Neural progenitor cell (in vitro differentiated cells): ENCODE data around the gene DOCK10. TPM values are rescaled to one million over a fixed set of nuclear protein-coding genes. Genes with fewer than 3 reads are reported as not detected.

Experiments
- DNase-seq: peaks from one replicate; pipeline ENCODE4 v3.0.0-alpha.2; 2016; ENCODE audit warnings: low spot score
- H2AFZ ChIP-seq: fragments of 200-600 bp; sonication (generic); replicated peaks from 2 replicates; pipeline ENCODE4 v1.6.1; 2016; ENCODE audit warnings: antibody characterized with exemption
- H3F3A ChIP-seq: fragments of 200-600 bp; sonication (generic); 2 replicates; pipeline ENCODE4 v1.6.1; 2016; ENCODE audit warnings: antibody characterized with exemption, low read depth
- H3K27ac ChIP-seq: fragments of 200-600 bp; sonication (generic); 2 replicates; pipeline ENCODE4 v1.5.1; 2016; ENCODE audit warnings: mild to moderate bottlenecking
- H3K27me3 ChIP-seq: fragments of 200-600 bp; sonication (generic); 2 replicates; pipeline ENCODE4 v1.6.1; 2016; ENCODE audit warnings: mild to moderate bottlenecking, moderate library complexity
- H3K36me3 ChIP-seq: fragments of 200-600 bp; sonication (generic); 2 replicates; pipeline ENCODE4 v1.5.1; 2016
- H3K4me1 ChIP-seq: fragments of 200-600 bp; sonication (generic); 2 replicates; pipeline ENCODE4 v1.6.1; 2016; ENCODE audit warnings: mixed run types
- H3K4me2 ChIP-seq: fragments of 200-600 bp; sonication (generic); 2 replicates; pipeline ENCODE4 v1.6.1; 2016
- H3K4me3 ChIP-seq: fragments of 200-600 bp; sonication (generic); 2 replicates; pipeline ENCODE4 v1.5.1; 2016
- H3K79me2 ChIP-seq: fragments of 200-600 bp; sonication (generic); 2 replicates; pipeline ENCODE4 v1.6.1; 2016; ENCODE audit warnings: low read depth
- H3K9ac ChIP-seq: fragments of 200-600 bp; sonication (generic); 2 replicates; pipeline ENCODE4 v1.6.1; 2016
- H3K9me3 ChIP-seq: fragments of 200-600 bp; sonication (generic); 2 replicates; pipeline ENCODE4 v1.5.1; 2016; ENCODE audit warnings: low read depth
- H4K20me1 ChIP-seq: fragments of 200-600 bp; sonication (generic); 2 replicates; pipeline ENCODE4 v1.6.1; 2016; ENCODE audit warnings: low read depth
- H3K27ac Mint-ChIP-seq: 3 replicates; pipeline ENCODE4 v1.8.0; 2021; ENCODE audit warnings: mixed read lengths
- H3K27me3 Mint-ChIP-seq: 2 replicates; pipeline ENCODE4 v1.8.0; 2022; ENCODE audit warnings: low read depth, mild to moderate bottlenecking, inconsistent platforms, moderate library complexity, mixed read lengths; ENCODE audit not compliant: insufficient read depth
- H3K36me3 Mint-ChIP-seq: 3 replicates; pipeline ENCODE4 v1.8.0; 2021; ENCODE audit warnings: mixed read lengths
- H3K4me1 Mint-ChIP-seq: 3 replicates; pipeline ENCODE4 v1.8.0; 2021; ENCODE audit warnings: mixed read lengths
- H3K4me3 Mint-ChIP-seq: 3 replicates; pipeline ENCODE4 v1.8.0; 2021; ENCODE audit warnings: mild to moderate bottlenecking, moderate library complexity, mixed read lengths
- H3K9me3 Mint-ChIP-seq: 3 replicates; pipeline ENCODE4 v1.8.0; 2020; ENCODE audit warnings: mixed read lengths
- EZH2 ChIP-seq: fragments of 200-600 bp; sonication (generic); IDR thresholded peaks from 2 replicates; pipeline ENCODE4 v1.6.1; 2017; ENCODE audit warnings: antibody characterized with exemption, mild to moderate bottlenecking, moderate library complexity
- EZH2phosphoT487 ChIP-seq: fragments of 200-600 bp; sonication (generic); IDR thresholded peaks from 2 replicates; pipeline ENCODE4 v1.6.1; 2017; ENCODE audit warnings: antibody characterized with exemption
- total RNA-seq: library from RNA; depleted of rRNA; stranded (reverse); fragments of >200 nt; gene quantifications from 2 replicates; pipeline ENCODE4 v1.2.3, GENCODE V29; 2015; ENCODE audit warnings: low replicate concordance
- TF ChIP-seq, protein P1 (sequence below): fragments of 200-600 bp; sonication (generic); IDR thresholded peaks from 2 replicates; pipeline ENCODE4 v1.5.1; 2017; ENCODE audit warnings: antibody characterized with exemption, mild to moderate bottlenecking

DOCK10 gene
- total RNA-seq, 1 donor from 2014 or later: 1.1 TPM

- H3K27me3 Mint-ChIP-seq: no peaks in the 10 kb centered on the region
- H3K4me2 ChIP-seq: no peak overlapping the region
- TF ChIP-seq EZH2phosphoT487 (no peak), EZH2 (no peak)
- TF ChIP-seq, protein P1, sequence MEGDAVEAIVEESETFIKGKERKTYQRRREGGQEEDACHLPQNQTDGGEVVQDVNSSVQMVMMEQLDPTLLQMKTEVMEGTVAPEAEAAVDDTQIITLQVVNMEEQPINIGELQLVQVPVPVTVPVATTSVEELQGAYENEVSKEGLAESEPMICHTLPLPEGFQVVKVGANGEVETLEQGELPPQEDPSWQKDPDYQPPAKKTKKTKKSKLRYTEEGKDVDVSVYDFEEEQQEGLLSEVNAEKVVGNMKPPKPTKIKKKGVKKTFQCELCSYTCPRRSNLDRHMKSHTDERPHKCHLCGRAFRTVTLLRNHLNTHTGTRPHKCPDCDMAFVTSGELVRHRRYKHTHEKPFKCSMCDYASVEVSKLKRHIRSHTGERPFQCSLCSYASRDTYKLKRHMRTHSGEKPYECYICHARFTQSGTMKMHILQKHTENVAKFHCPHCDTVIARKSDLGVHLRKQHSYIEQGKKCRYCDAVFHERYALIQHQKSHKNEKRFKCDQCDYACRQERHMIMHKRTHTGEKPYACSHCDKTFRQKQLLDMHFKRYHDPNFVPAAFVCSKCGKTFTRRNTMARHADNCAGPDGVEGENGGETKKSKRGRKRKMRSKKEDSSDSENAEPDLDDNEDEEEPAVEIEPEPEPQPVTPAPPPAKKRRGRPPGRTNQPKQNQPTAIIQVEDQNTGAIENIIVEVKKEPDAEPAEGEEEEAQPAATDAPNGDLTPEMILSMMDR: no peak
- no peak overlapping the region for H3K4me3 Mint-ChIP-seq
- H3K36me3 Mint-ChIP-seq: no peaks in the 10 kb centered on the region
- H3K27me3 ChIP-seq: no peaks in the 10 kb centered on the region
- H4K20me1 ChIP-seq: no peaks in the 10 kb centered on the region
- no peak overlapping the region for H3K4me3 ChIP-seq
- no peak overlapping the region for H3K27ac Mint-ChIP-seq
- peaks cover 12% of the 10 kb centered on the region for H3K4me1 Mint-ChIP-seq
- DNase-seq: no peak
- H3K4me1 ChIP-seq: peaks cover 7% of the 10 kb centered on the region
- H3K79me2 ChIP-seq: no peaks in the 10 kb centered on the region
- H2AFZ ChIP-seq: no peak overlapping the region
- no peaks in the 10 kb centered on the region for H3K36me3 ChIP-seq
- H3K9me3 Mint-ChIP-seq: no peaks in the 10 kb centered on the region
- no peak overlapping the region for H3K9ac ChIP-seq
- H3K27ac ChIP-seq: no peak overlapping the region
- no peaks in the 10 kb centered on the region for H3F3A ChIP-seq
- no peaks in the 10 kb centered on the region for H3K9me3 ChIP-seq
These were observed 35.5 kb downstream of the DOCK10 start for GRCh38 chr2:225006730-225007129.

GRCh38 chr2:225004597-225004996 lies 37.7 kb downstream of the DOCK10 start:
- no peaks in the 10 kb centered on the region for H3K9me3 Mint-ChIP-seq
- Histone ChIP-seq H3K27ac (no peak overlapping the region), H2AFZ (no peak overlapping the region), H3K9me3 (no peaks in the 10 kb centered on the region), H3K79me2 (no peaks in the 10 kb centered on the region), H3K4me1 (peaks cover 4% of the 10 kb centered on the region), H3K4me3 (no peak overlapping the region), H3K9ac (no peak overlapping the region), H3F3A (no peaks in the 10 kb centered on the region), H3K4me2 (no peak overlapping the region), H3K36me3 (no peaks in the 10 kb centered on the region), H4K20me1 (no peaks in the 10 kb centered on the region), H3K27me3 (no peaks in the 10 kb centered on the region)
- H3K27ac Mint-ChIP-seq: no peak overlapping the region
- no peaks in the 10 kb centered on the region for H3K27me3 Mint-ChIP-seq
- DNase-seq: no peak
- TF ChIP-seq EZH2phosphoT487 (no peak), EZH2 (no peak)
- TF ChIP-seq, protein P1: no peak
- no peak overlapping the region for H3K4me3 Mint-ChIP-seq
- H3K4me1 Mint-ChIP-seq: peaks cover 6% of the 10 kb centered on the region
- no peaks in the 10 kb centered on the region for H3K36me3 Mint-ChIP-seq

- Histone ChIP-seq H3K27ac (no peak overlapping the region), H3K4me2 (no peak overlapping the region), H4K20me1 (no peaks in the 10 kb centered on the region), H3K79me2 (no peaks in the 10 kb centered on the region), H3K9me3 (no peaks in the 10 kb centered on the region), H3K4me3 (no peak overlapping the region), H3K27me3 (no peaks in the 10 kb centered on the region), H2AFZ (no peak overlapping the region), H3K36me3 (no peaks in the 10 kb centered on the region), H3K9ac (no peak overlapping the region), H3K4me1 (no peaks in the 10 kb centered on the region), H3F3A (no peaks in the 10 kb centered on the region)
- H3K4me3 Mint-ChIP-seq: no peak overlapping the region
- no peaks in the 10 kb centered on the region for H3K36me3 Mint-ChIP-seq
- H3K4me1 Mint-ChIP-seq: peaks cover 3% of the 10 kb centered on the region
- DNase-seq: no peak
- H3K9me3 Mint-ChIP-seq: no peaks in the 10 kb centered on the region
- no peaks in the 10 kb centered on the region for H3K27me3 Mint-ChIP-seq
- TF ChIP-seq EZH2phosphoT487: no peak
- TF ChIP-seq, protein P1: no peak
- no peak for TF ChIP-seq EZH2
- no peak overlapping the region for H3K27ac Mint-ChIP-seq
These were observed 39.6 kb downstream of the DOCK10 start for GRCh38 chr2:225002656-225003045.
